NCI-H524 (cell line): ENCODE results near the gene SMPD3.

Experiments used
- DNase-seq, 2 experiments: peaks; one replicate each; lab custom pipeline; 2025; lab: John Stamatoyannopoulos, UW

SMPD3 gene

DNA sequence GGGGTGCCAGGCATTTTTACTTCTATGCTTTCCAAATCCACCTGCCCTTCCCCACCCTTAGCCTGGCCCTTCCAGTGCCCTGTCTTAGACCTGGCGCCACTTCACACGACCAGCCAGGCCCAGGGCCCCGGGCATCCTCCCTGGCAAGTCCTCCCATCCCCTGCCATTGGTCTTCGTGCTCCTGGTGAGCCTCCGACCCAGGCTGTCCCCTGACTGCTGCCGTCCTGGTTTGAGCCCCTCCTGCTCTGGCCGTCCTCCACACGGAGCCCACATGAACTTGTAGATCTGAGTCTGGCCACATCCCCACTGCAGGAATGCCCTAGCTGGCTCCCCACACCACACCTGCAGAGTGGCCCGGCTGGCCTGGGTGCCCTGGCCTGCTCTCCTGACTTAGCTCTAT, 93.5 kb downstream of the SMPD3 start:
- DNase-seq: no peak

DNA sequence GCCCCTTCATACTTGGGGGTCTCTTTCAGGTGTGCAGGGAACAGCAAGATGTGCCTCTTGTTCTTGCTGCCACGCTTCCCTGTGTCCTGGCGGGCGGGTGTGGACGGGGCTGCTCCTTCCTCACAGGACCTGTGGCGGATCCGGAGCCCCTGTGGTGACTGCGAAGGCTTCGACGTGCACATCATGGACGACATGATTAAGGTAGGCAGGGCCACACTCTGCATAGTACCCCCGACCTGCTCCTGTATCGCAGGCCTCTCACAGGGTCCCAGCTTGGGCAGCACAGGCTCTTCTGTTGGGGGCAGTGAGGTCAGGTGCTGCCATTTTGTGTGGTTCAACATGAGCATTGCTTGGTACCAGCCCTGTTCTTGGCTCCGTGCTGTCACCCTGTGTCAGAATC, 94.9 kb downstream of the SMPD3 start:
- DNase-seq: no peak

DNA sequence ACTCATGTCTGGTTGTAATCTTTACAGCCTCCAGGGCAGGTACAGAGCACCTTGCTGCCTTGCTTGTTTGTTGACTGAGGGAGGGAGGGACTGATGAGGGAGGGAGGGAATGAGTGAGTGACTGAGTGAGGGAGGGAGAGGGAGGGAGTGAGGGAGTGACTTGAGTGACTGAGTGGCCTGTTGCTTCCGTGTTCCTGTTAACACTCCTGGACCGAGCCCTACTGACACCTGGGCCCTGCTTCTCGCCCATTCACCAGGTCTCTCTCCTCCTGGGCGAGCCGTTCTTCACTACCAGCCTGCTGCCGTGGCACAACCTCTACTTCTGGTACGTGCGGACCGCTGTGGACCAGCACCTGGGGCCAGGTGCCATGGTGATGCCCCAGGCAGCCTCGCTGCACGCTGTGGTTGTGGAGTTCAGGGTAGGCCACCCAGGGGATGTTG, 96.3 kb downstream of the SMPD3 start:
- no peak for DNase-seq

- no peak for DNase-seq
Measured at GRCh38 chr16:68351463-68351862, 96.8 kb downstream of the SMPD3 start.

- no peak for DNase-seq
Measured at GRCh38 chr16:68350813-68351350, 97.4 kb downstream of the SMPD3 start.

- DNase-seq: no peak
Measured at GRCh38 chr16:68349838-68350410, 98.4 kb downstream of the SMPD3 start.

GRCh38 chr16:68348639-68349445, 99.5 kb downstream of the SMPD3 start:
- no peak for DNase-seq

DNA sequence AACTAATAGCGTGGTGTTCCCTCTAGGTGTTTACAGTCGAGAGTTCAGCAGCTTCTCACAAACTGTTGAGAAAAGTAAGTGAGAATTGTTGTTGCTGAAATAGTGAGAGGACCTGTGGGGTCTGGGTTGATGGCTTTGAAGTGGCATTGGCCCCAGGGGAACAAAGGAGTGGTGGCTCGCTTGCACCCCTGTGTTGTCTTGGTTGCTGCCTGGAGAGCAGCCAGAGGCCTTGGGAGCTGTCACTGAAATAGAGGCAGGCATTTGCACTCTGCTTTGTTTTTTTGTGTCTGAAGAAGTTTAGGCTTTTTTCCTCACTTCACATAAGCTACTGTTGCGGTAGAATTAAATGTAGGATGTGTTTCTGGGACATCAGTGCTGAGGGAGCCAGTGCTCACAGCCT, 100.7 kb downstream of the SMPD3 start:
- DNase-seq: no peak

DNA sequence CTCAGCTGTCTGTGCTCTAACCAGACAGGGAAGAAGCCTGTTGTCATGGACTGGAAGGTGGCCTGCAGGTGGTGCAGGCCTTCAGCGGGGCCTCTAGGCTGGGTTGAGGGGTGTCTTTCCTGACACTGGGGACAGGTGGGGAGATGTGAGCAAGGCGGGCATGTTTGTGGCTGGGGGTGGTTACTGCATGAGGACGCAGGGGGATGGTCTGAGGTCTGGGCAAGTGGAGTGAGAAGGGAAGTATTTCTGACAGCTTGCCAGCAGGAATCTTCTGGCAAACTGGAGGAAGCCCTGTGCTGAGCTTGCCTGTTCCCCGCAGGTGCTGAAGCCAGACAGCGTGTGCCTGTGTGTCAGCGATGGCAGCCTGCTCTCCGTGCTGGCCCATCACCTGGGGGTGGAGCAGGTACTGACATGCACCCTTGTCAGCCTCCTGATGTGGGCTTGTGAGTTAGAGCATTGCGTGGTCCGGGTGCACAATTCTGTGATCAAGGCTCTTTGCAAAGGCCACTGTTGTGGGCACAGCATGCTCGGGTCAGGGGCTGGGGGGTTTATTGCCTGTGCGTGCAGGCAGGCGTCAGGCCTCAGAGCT, 101.3 kb downstream of the SMPD3 start:
- DNase-seq: no peak

DNA sequence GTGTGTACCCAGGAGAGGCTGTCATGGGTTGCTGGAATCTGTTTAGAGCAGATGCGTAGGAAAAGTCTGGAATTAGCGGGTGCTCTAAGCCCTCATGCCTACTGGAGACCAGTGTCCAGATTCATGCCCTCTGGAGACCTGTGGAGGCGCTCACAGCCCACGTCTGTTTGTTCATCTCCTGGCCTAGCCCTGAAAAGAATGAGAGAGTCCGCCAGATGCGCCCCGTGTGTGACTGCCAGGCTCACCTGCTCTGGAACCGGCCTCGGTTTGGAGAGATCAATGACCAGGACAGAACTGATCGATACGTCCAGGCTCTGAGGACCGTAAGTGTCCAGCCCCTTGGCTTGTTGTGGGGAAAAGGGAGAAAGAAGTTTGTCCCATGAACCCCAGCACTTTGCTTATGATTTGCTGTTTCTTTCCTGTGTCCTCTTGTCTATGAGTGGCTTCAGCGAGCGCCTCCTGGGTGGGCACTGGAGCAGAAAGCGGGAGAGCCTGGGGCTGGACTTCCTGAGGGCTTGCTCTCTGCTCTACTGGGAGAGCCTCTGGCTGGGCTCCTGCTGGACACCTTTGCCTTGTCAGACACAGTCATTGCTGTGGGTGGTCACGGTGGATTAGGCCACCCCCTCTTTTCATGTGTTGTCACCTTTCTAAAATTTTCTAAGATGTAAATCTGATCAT, 102.2 kb downstream of the SMPD3 start:
- no peak for DNase-seq

DNA sequence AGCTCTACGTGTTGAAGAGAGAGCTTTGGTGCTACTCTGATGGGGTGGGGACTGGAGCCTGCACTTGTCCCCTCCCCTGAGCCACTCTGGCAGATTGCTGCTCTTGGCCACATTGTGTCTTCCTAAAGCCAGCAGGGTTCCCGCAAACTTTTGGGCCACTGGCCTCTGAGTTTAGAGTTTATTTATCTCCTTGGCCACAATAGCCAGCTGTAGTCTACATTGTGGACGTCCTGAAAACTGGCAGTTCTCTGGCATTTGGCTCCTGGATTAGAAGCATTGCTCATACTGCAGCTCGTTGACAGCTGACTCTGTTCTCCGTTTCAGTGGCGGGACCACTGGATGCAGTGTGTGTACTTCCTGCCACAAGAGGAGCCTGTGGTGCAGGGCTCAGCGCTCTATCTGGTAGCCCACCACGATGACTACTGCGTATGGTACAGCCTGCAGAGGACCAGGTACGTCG, 102.9 kb downstream of the SMPD3 start:
- DNase-seq: no peak

- no peak for DNase-seq
Measured at GRCh38 chr16:68344252-68344651, 104.1 kb downstream of the SMPD3 start.

- DNase-seq: no peak
Measured at GRCh38 chr16:68343137-68343536, 105.2 kb downstream of the SMPD3 start.

DNA sequence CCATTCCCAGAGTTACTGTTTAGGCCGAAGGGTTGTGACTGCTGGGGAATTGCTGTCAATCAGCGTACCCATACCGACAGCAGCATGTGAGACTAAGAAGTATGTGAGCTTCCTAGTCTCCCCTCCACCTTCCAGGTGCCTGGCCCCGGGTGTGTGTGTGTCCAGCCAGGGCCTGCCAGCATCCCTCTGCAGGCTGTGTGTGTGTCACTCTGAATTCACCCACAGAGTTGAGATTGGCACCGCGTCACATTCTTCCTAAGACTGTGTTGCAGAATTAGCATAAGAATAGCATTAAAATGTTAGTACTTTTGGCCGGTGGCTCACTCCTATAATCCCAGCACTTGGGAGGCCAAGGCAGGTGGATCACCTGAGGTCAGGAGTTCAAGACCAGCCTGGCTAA, 105.7 kb downstream of the SMPD3 start:
- DNase-seq: no peak

DNA sequence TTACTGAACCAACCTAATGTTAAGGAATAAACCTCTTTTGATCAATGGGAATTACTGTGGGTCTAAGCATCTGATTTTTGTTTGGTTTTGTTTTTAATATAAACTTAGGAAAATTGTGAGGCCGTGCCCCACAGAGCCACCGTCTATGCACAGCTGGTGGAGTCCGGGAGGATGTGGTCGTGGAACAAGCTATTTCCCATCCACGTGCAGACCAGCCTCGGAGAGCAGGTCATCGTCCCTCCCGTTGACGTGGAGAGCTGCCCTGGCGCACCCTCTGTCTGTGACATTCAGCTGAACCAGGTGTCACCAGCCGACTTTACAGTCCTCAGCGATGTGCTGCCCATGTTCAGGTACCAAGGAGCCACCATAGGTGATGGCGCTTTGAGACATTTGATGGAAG, 109.1 kb downstream of the SMPD3 start:
- DNase-seq: no peak

GRCh38 chr16:68338326-68339119, 109.8 kb downstream of the SMPD3 start:
- DNase-seq: no peak

DNA sequence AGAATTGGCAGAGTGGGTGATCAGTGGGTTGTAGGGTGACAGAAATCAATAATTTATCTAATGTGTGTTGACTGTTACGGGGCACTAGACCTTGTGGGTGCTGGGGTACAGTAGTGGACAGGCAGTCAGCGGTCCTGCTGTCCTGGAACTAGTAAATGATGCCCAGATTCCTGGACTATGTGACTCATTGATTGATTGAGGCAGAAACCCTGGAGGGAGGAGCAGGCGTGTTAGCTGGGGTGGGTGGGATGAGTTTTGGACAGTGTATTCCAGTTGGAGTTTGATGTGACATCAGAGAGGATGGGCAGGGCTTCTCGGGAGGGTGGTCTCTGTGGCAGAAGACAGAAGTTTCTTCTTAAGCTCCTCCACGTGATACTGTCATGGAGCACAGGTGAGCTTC, 113.1 kb downstream of the SMPD3 start:
- no peak for DNase-seq

- DNase-seq: no peak
Measured at GRCh38 chr16:68332411-68333121, 115.7 kb downstream of the SMPD3 start.

DNA sequence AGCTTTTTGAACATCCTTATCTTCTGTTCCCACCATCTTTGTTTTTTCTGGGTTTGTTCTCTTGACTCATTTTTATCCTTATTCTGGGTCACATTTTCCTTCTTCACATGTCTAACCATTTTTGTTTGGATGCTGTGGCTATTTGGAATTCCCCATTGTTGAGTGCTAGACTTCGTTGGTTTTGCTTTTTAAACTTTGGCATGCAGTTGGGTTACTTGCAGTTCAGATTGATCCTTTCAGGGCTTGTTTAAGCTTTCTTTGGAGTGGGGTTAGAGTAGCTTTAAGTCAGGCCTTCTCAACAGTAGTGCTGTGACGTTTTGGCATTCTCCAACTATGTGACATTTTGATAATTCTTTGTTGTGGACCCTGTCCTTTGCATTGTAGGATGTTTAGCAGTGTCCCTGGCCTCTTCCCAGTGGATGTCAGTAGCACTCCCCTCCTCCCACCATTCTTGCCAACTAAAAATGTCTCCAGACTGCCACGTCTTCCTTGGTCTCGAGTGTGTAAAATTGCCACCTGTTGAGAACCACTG, 116.4 kb downstream of the SMPD3 start:
- DNase-seq: no peak

GRCh38 chr16:68328860-68329390, 119.4 kb downstream of the SMPD3 start:
- DNase-seq: no peak
